H7 (cell line): ENCODE data around the gene ASF1B. TPM values are rescaled to one million over a fixed set of nuclear protein-coding genes. Genes with fewer than 3 reads are reported as not detected.

Experiments
- DNase-seq: peaks from one replicate; pipeline ENCODE4 v3.0.0; 2012
- H3K27me3 ChIP-seq: 2 replicates; pipeline ENCODE4 v1.6.0; 2011; ENCODE audit warnings: mild to moderate bottlenecking, low read length; ENCODE audit not compliant: control insufficient read depth, insufficient read depth
- H3K36me3 ChIP-seq: replicated peaks from 2 replicates; pipeline ENCODE4 v1.5.1; 2011; ENCODE audit warnings: low read length; ENCODE audit not compliant: control insufficient read depth, insufficient read depth
- H3K4me3 ChIP-seq: 2 replicates; pipeline ENCODE4 v1.5.1; 2011; ENCODE audit warnings: low read depth, mild to moderate bottlenecking, control low read depth, low read length, moderate library complexity; ENCODE audit not compliant: insufficient read depth
- total RNA-seq: library from RNA; depleted of rRNA; stranded (reverse); fragments of >200 nt; shearing (Covaris generic); gene quantifications from 2 replicates; pipeline ENCODE4 v1.2.3, GENCODE V29; 2014

Gene ASF1B
- total RNA-seq, 1 experiment from 2014 or later, result 76.2 TPM

GRCh38 chr19:14127929-14128509 lies 8.4 kb downstream of the ASF1B start:
- Histone ChIP-seq H3K4me3 (no peak overlapping the region), H3K27me3 (no peaks in the 10 kb centered on the region), H3K36me3 (peaks cover 9% of the 10 kb centered on the region)
- no peak for DNase-seq

DNA sequence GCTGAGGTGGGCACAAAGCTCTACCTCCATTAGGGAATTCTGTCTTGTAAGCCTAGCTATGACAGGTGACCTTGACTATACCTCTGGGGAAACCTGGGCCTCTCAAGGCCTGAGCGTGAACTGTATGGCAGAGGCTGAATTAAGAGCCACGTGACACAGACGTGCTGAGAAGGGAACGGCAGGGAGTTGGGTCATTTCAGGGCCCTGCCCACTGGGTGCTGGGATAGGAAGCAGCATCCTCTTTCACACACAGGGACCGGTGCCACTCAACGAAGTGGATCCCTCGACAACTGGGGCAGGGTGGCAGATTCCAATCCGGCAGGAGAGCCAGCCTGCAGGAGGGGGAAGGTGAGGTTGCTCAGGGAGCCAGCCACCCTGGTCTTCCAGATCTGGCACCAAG lies 9.2 kb downstream of the ASF1B start:
- no peaks in the 10 kb centered on the region for H3K27me3 ChIP-seq
- peaks cover 9% of the 10 kb centered on the region for H3K36me3 ChIP-seq
- no peak for DNase-seq
- H3K4me3 ChIP-seq, result no peak overlapping the region

DNA sequence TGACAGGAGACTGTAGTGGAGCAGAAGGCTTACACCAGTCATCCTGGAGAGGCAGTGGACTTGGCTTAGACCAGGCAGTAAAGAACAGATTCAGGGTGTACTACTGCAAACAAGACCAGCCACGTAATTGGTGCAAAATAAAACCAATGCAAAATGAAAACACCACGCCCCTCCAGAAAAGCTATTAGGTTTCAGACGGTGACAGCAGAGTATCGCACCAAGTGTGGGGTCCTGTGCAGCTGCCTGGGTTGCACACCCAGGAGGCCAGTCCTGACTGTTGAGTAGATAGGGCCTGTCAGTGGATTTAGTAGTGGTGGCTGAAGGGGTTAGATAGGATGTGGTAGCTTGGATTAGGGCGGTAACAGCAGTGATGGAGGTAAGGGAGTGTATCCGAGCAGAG lies 13.5 kb downstream of the ASF1B start:
- no peak overlapping the region for H3K4me3 ChIP-seq
- H3K36me3 ChIP-seq, result peaks cover 12% of the 10 kb centered on the region
- H3K27me3 ChIP-seq, result no peaks in the 10 kb centered on the region
- DNase-seq, result no peak

DNA sequence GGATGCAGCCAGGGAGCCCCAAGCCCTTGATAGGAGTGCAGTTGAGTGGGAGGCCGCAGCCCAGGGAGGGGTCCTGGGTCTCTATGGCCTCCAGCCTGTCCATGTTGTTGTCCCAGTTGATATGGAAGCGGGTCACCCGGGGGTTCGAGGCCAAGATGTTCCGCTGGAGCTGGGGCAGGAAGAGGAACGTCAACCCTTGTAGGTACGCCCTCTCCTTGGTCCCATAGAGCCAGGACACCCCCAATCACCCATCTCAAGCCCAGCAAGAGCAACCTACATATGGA lies 15.9 kb downstream of the ASF1B start:
- DNase-seq, result no peak
- Histone ChIP-seq H3K27me3 (no peaks in the 10 kb centered on the region), H3K36me3 (peaks cover 9% of the 10 kb centered on the region), H3K4me3 (no peak overlapping the region)

DNA sequence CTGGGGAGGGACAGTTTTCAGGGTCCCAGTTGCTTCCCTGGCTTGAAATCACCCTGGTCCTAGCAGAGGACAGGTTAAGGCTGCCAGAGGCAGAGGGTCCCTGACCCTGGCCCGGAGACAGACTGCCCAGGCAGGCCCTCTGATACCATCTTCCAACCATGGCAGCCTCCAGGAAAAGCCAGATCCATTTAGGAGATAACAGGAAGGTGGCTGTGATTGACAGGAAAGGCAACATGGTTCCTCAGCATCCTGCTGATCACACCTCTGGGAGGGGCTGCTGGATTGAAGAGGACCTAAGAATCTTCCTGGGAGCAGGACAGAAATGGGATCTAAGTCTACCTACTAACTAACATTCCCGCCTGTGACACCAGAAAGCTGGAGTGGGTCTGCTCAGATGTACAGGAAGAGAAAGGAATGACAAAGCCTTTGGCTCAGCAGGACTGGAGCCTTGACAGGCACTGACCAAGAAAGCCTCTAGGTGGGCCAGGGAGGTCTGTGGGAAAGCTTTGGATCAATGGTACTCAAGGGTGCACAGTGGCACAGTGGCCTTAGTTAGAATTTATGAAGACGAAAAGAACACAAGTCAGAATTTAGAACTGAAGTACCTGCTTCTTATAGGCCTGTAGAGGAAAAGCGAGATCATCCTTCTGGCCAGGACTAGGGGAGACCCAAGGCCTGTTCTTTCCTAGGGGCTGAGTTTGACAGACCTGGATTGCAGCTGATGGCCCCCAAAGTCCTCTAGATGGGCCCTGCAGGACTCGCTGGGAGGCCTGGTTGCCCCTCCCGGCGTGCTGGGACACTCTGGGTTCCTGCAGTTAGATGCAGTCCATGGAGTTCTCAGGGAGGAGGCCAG lies 16.5 kb downstream of the ASF1B start:
- Histone ChIP-seq H3K4me3 (no peak overlapping the region), H3K27me3 (no peaks in the 10 kb centered on the region), H3K36me3 (peaks cover 9% of the 10 kb centered on the region)
- no peak for DNase-seq

DNA sequence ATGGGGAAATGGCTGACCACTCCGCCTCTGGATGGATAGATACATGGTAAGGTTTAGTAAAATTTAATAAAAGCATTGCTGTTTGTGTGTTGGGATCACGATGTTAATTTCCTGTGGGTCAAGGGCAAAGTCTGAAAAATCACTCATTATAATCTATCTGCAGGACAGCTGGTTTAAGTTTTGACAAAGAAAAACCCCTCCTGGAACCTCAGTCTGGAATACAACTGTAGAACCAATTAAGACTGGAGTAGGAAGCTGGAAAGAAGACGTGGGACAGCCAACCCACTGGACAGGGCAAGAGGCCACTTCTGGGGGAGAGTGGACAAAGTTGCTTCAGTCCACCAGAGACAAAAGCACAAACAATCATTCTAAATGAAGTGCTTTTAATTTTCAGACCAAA lies 17.2 kb downstream of the ASF1B start:
- no peak for DNase-seq
- peaks cover 4% of the 10 kb centered on the region for H3K36me3 ChIP-seq
- no peaks in the 10 kb centered on the region for H3K27me3 ChIP-seq
- no peak overlapping the region for H3K4me3 ChIP-seq

DNA sequence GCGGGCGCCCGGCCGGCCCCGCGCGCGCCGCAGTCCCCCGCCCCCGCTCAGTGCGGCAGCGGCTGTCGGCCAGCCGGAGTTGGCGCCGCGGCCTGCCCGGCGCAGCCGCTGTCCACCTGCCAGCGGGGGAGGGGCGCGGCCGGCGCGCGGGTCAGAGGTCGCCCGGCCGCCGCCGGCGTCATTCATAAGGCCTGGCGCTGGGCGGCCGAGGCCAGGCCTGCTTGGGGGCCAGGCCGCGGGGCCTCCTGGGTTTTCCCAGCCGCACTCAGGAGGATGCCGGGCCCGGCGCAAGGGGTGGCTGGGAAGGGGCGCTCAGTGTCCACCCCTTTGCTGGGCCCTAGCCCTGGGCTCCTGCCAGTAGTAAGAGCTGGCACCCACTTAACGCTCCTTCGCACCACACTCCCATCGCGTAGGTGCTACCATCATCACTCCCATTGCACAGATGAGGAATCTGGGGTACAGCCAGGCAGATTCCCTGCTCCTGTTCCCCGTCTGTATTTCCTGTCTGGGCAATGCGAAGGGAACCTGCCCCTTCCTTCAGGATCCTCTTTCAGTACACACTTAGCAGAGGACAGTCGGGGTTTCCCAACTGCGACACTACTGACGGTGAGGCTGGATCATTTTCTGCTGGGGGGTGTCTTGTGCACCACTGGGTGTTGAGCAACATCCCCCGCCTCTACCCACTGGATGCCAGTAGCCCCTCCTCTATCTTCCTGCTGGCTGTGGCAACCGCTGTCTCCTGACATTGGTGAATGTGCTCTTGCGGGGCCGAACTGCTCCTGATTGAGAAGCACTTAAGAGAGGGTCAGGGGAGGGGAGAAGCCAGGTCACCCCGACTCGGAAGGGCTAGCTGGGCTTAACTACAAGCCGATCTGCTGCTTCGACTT lies 18.0 kb downstream of the ASF1B start:
- DNase-seq, result no peak
- Histone ChIP-seq H3K36me3 (peaks cover 4% of the 10 kb centered on the region), H3K4me3 (peak overlapping the region; percentile 42), H3K27me3 (no peaks in the 10 kb centered on the region)

GRCh38 chr19:14117668-14118164 lies 18.7 kb downstream of the ASF1B start, which contains the start of gene PRKACA:
PRKACA (minus strand) TSS chr19:14117762; CDS start chr19:14117547, 215 bp downstream.
- peaks cover 4% of the 10 kb centered on the region for H3K36me3 ChIP-seq
- H3K27me3 ChIP-seq, result no peaks in the 10 kb centered on the region
- H3K4me3 ChIP-seq, result peak within 1 kb of the TSS; percentile 72
- peak; percentile 100 for DNase-seq

DNA sequence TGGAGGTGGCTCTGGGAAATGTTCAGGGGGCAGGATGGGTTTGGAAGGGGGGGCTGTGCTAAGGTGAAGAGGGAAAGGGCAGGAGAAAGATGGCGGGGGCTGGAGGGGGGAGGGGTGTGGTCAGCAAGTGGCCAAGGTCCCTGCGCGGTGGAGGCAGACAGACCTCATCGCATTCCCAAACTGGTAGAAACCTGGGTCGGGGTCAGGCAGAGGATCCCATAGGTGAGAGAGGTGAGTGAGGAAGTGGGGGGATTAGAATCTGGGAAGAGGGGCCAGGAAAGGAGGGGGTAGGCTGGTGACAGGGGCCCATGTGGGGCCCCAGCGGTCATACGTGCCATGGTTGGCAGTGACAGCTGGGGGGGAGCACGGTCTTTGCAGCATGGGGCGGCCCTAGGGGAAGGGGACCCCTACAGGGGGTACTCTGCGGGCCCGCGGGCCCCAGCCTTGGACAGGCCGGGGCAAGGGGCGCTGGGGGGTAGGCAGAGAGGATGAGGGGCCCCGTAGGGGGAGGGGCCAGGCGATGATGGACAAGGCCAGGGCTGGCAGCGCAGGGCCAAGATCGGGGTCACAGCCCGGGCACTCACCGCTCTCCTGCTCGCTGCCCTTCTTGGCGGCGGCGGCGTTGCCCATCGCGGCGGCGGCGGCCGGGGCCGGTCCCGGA lies 19.3 kb downstream of the ASF1B start:
- Histone ChIP-seq H3K4me3 (peak overlapping the region; percentile 72), H3K27me3 (no peaks in the 10 kb centered on the region), H3K36me3 (peaks cover 4% of the 10 kb centered on the region)
- DNase-seq, result peak; percentile 84

- peak; percentile 31 for DNase-seq
These were observed 19.9 kb downstream of the ASF1B start for GRCh38 chr19:14116525-14116917.

DNA sequence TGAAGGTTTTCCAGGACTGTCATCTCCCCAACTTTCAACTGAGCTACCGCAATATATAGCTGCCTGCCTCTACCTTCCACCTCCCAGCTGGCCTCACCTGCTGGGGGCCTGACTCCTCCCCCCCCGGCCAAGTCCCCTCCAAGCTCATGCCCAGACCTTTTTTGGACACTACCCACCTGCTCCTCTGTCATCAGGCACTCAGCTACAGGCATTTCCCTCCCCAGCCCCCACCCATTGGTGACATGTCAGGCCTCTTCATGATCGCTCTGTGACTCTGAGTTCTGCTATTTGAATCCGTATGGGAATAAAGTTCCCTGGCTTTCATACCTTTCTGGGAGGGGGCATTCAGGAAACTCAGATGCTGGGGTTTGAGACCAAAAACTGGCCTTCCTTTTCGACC lies 20.6 kb downstream of the ASF1B start:
- no peaks in the 10 kb centered on the region for H3K27me3 ChIP-seq
- H3K36me3 ChIP-seq, result peaks cover 2% of the 10 kb centered on the region
- no peak overlapping the region for H3K4me3 ChIP-seq
- DNase-seq, result no peak

More at GRCh38 chr19:14116525-14116917, 19.9 kb downstream of the ASF1B start:
- no peaks in the 10 kb centered on the region for H3K27me3 ChIP-seq
- peaks cover 4% of the 10 kb centered on the region for H3K36me3 ChIP-seq
- H3K4me3 ChIP-seq, result peak overlapping the region; percentile 72

GRCh38 chr19:14114854-14115253 lies 21.5 kb downstream of the ASF1B start:
- H3K27me3 ChIP-seq, result no peaks in the 10 kb centered on the region
- peak; percentile 89 for DNase-seq

GRCh38 chr19:14114439-14114838 lies 21.9 kb downstream of the ASF1B start:
- Histone ChIP-seq H3K27me3 (no peaks in the 10 kb centered on the region), H3K4me3 (no peak overlapping the region), H3K36me3 (no peaks in the 10 kb centered on the region)
- no peak for DNase-seq

More at GRCh38 chr19:14114854-14115253, 21.5 kb downstream of the ASF1B start:
- Histone ChIP-seq H3K4me3 (no peak overlapping the region), H3K36me3 (no peaks in the 10 kb centered on the region; the same call in 1 of the 2 replicates)

DNA sequence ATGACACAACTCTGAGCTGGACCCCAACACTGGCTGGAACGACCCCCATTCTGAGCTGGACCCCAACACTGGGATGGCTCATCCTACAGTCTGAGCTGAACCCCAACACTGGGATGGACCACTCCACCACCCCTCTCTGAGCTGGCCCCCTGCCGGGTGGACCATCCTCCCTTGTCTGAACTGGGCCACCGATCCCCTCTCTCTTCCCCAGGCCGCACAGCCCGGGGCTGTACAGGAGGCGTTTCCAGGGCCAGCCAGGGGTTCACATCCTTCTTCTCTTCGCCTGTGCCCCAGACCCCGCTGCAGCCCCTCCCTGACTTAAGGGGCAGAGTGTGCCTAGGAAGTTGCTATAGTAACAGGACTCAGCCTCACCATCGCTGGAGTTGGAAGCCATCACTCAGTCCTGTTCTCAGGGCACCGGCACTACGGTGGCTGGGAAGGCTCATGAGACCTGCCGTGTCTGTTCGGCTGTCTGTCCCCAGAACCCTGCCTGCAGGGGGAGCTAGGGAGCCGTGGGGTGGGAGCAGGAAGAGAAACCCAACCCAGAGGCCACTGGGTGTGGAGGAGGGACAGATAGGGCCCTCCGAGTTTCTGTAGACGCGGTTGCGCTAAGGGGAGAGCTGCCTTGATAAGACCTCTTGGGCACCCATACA lies 22.5 kb downstream of the ASF1B start:
- Histone ChIP-seq H3K27me3 (no peaks in the 10 kb centered on the region), H3K36me3 (no peaks in the 10 kb centered on the region), H3K4me3 (no peak overlapping the region)
- DNase-seq, result peak; percentile 68
